Midbrain (tissue), 1 donor: ENCODE data around the gene AOC3.
"Not testable (repeated sequence)": the region's sequence is repeated elsewhere in the genome, so short reads cannot be mapped to it uniquely, and the experiment has no call there.

Experiments used
- DNase-seq: peaks from one replicate; lab custom pipeline; 2025; lab: John Stamatoyannopoulos, UW

The AOC3 gene

DNA sequence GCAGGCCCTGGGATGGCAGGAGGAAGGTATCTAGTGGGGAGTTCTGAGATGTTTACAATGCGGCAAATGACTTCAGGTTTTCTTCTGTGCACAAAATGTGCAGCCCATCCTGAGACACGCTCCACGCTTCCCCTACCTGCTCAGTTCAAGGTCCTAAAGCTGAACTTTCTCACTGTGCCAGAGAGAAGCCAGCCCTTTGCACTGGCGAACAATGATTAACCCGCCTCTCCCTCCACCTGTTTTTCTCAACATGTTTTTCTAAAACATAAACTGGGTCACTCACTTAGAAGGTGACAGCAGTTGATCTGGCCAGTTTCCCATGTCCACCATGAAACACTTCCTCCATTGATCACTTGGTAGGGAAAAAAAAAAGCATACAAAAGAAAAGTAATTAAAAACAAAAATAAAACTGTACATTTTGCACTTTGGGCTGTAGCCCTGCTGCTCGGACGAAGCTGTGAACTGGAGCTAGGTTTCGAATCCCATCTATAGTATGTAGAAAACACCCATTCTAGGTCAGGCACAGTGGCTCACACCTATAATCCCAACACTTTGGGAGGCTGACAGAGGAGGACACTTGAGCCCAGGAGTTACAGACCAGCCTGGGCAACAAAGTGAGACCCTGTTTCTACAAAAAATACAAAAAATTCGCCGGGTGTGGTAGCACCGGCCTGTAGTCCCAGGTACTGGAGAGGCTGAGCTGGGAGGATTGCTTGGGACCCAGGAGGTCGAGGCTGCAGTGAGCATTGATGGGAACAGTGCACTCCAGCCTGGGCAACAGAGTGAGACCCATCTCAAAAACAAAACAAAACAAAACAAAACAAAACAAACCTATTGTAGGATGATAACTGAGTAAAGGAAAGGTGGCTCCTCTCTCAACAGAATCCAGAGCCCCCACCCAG lies 43.5 kb downstream of the AOC3 start:
- no peak for DNase-seq

DNA sequence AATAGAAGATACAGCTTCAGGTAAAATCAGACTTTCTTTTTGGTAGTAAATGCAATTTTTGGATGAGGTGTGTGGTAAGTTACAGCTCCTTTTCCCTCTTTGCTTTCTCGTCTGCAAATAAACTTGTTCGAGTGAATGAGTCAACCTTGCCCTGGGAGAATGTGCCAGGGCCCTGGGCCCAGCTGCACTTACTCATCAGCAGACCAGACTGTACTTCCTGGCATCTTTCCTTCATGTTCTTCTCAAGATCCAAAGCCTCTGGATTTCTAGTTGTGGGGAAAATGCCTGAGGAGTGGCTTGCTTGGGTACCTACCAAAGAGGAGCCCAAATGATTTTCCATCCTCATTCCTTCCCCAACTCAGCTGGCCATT lies 44.2 kb downstream of the AOC3 start:
- DNase-seq, result no peak

DNA sequence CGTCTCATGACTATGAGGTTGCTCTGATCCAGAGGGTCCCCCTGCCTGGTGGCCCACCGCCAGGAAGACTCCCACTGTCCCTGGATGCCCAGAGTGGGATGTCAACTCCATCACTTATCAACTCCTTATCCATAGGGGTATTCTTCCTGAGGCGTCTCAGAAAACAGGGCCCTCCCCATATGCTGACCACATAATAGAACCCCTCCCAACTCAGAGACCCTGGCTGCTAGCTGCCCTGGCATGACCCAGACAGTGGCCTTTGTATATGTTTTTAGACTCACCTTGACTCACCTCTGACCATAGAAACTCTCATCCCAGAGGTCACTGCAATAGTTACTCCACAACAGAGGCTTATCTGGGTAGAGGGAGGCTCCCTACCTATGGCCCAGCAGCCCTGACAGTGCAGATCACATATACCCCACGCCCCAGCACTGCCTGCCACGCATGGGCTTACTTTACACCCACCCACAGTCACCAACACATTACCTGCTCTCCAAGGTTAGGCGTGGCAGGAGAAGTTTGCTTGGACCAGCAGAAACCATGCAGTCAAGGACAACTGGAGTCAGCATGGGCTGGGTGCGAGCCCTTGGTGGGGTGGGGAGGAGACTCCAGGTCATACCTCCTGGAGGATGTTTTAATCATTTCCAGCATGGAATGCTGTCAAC lies 47.3 kb downstream of the AOC3 start:
- no peak for DNase-seq

DNA sequence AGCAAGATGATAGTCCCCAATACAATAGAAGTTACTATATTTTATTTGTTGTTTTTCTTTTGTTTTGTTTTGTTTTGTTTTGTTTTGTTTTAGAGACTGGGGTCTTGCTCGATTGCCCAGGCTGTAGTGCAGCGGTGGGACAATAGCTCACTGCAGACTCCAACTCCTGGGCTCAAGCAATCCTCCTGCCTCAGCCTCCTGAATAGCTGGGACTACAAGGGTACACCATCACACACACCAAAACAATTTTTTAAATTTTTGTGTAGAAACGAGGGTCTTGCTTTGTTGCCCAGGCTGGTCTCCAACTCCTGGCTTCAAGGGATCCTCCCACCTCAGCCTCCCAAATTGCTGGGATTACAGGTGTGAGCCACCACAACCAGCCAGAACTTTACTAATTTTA lies 49.0 kb downstream of the AOC3 start:
- not testable (repeated sequence) for DNase-seq

DNA sequence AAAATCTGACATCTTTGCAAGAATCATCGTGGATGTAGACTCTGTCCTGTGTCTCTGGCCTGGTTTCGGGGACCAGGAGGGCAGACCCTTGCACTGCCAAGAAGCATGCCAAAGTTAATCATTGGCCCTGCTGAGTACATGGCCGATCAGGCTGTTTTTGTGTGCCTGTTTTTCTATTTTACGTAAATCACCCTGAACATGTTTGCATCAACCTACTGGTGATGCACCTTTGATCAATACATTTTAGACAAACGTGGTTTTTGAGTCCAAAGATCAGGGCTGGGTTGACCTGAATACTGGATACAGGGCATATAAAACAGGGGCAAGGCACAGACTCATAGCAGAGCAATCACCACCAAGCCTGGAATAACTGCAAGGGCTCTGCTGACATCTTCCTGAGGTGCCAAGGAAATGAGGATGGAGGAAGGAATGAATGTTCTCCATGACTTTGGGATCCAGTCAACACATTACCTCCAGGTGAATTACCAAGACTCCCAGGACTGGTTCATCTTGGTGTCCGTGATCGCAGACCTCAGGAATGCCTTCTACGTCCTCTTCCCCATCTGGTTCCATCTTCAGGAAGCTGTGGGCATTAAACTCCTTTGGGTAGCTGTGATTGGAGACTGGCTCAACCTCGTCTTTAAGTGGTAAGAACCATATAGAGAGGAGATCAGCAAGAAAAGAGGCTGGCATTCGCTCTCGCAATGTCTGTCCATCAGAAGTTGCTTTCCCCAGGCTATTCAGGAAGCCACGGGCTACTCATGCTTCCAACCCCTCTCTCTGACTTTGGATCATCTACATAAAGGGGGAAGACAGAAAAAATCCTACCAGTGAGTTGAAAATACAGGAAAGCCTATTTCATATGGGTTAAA lies 49.7 kb downstream of the AOC3 start, which contains the start of gene G6PC1:
Gene G6PC1, plus strand, starts transcription at position 340 of the 872 bp plus-strand sequence. Its CDS starts 78 bp downstream, at position 418.
- DNase-seq, result no peak

DNA sequence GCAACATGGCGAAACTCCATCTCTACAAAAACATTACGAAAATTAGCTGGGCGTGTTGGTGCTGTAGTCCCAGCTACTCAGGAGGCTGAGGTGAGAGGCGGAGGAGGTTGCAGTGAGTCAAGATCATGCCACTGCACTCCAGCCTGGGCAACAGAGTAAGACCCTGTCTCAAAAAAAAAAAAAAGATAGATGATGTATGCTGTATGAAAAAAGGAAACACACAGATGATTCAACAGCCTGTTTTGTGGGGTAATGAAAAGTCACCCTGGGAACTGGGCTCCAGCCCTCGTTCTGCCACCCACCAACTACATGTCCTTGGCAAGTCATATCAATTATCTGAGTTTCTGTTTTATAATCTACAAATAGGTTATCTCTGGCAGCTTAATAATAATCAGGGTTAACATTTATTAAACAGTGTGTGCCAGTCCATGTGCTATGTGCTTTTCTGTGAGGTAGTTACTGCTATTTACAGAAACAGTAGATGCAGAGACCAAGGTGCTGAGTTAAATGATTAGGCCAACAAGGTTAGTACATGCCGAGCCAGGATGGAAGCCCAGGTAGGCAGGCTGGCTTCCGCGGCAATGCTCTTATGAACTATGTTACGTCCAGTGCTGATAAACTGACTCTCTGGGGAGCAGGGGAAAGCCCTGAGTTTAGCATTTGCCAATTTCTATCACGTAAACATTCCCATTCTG lies 50.7 kb downstream of the AOC3 start:
- no peak for DNase-seq

DNA sequence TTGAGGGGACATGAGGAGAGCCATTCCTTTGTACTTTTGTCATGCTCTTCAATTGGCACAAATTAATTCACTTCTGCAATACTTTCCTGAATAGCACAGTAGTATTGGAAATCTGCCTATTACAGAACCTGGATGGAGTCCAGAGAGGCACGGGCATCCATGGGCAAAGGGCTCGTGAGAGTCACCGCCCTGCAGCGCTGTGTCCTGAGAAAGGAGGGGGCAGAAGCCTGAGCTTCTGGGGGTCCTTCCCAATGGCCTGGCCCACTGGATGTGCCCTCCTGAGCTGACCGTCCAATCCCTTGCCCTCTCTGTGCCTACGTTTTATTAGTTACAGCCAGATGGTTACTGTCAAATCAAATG lies 53.1 kb downstream of the AOC3 start:
- DNase-seq, result no peak

DNA sequence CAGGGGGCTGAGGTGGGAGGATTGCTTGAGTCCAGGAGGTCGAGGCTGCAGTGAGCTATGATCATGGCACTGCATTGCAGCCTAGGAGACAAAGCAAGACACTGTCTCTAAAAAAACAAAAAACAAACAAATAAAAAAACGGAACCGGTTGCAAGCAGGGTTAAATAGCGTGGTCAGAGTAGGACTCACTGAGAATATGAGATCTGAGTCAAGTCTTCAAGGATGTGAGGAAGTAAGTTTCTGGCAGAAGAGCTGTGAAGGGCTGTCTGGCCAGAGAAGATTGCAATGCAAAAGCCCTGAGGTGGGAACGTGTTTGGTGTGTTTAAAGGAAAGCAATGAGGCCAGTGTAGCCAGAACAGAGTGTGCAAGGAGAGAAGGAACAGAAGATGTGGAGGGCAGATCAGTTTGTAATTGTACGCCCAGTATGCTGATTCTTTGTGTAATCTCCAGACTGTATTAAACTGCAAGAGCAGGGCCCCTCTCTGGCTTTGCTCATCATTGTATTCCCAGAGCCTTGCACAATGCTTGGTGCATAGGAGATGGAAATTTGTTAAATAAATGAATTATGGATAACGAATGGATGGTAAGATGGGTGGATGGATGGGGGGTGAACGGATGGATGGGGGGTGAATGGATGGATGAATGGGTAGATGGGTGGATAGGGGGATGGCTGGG lies 55.9 kb downstream of the AOC3 start:
- no peak for DNase-seq
